ENCODE measurements around the gene ATG13.

The ATG13 gene

GRCh38 chr11:46599340-46600193, 17.8 kb upstream of the ATG13 start:
- H3K9me3 Mint-ChIP-seq = no peaks in the 10 kb centered on the region
- peaks cover under 1% of the 10 kb centered on the region for H3K4me1 Mint-ChIP-seq (ENCODE audit: low read depth)
- H3K4me3 Mint-ChIP-seq = no peak overlapping the region
- peaks cover 5% of the 10 kb centered on the region for H3K36me3 Mint-ChIP-seq (ENCODE audit: low read depth)
- no peaks in the 10 kb centered on the region for H3K27me3 Mint-ChIP-seq
- no peak overlapping the region for H3K27ac Mint-ChIP-seq

- H3K36me3 Mint-ChIP-seq (ENCODE audit: low read depth) = peaks cover 5% of the 10 kb centered on the region
- H3K27ac Mint-ChIP-seq = no peak overlapping the region
- H3K27me3 Mint-ChIP-seq = no peaks in the 10 kb centered on the region
- no peak overlapping the region for H3K4me3 Mint-ChIP-seq
- no peaks in the 10 kb centered on the region for H3K9me3 Mint-ChIP-seq
- no peaks in the 10 kb centered on the region for H3K4me1 Mint-ChIP-seq (ENCODE audit: low read depth)
Observed at GRCh38 chr11:46600194-46600960, 17.0 kb upstream of the ATG13 start.

- no peaks in the 10 kb centered on the region for H3K27me3 Mint-ChIP-seq
- peaks cover 5% of the 10 kb centered on the region for H3K36me3 Mint-ChIP-seq (ENCODE audit: low read depth)
- no peak overlapping the region for H3K4me3 Mint-ChIP-seq
- no peak overlapping the region for H3K27ac Mint-ChIP-seq
- H3K4me1 Mint-ChIP-seq (ENCODE audit: low read depth) = no peaks in the 10 kb centered on the region
- H3K9me3 Mint-ChIP-seq = no peaks in the 10 kb centered on the region
Observed at GRCh38 chr11:46601129-46601528, 16.2 kb upstream of the ATG13 start.

- Mint-ChIP-seq H3K27me3 (no peaks in the 10 kb centered on the region), H3K9me3 (no peaks in the 10 kb centered on the region), H3K36me3 (ENCODE audit: low read depth) (peaks cover 5% of the 10 kb centered on the region), H3K4me3 (no peak overlapping the region), H3K27ac (no peak overlapping the region), H3K4me1 (ENCODE audit: low read depth) (no peaks in the 10 kb centered on the region)
Observed at GRCh38 chr11:46603704-46604308, 13.5 kb upstream of the ATG13 start.

- H3K4me1 Mint-ChIP-seq (ENCODE audit: low read depth) = no peaks in the 10 kb centered on the region
- H3K9me3 Mint-ChIP-seq = no peaks in the 10 kb centered on the region
- no peaks in the 10 kb centered on the region for H3K27me3 Mint-ChIP-seq
- H3K27ac Mint-ChIP-seq = no peak overlapping the region
- peaks cover 5% of the 10 kb centered on the region for H3K36me3 Mint-ChIP-seq (ENCODE audit: low read depth)
- no peak overlapping the region for H3K4me3 Mint-ChIP-seq
Observed at GRCh38 chr11:46604796-46605195, 12.6 kb upstream of the ATG13 start.

- peaks cover 5% of the 10 kb centered on the region for H3K36me3 Mint-ChIP-seq (ENCODE audit: low read depth)
- H3K4me1 Mint-ChIP-seq (ENCODE audit: low read depth) = no peaks in the 10 kb centered on the region
- no peak overlapping the region for H3K4me3 Mint-ChIP-seq
- H3K27me3 Mint-ChIP-seq = no peaks in the 10 kb centered on the region
- H3K27ac Mint-ChIP-seq = no peak overlapping the region
- H3K9me3 Mint-ChIP-seq = no peaks in the 10 kb centered on the region
Observed at GRCh38 chr11:46607516-46607915, 9.8 kb upstream of the ATG13 start.

GRCh38 chr11:46609386-46609785, 8.0 kb upstream of the ATG13 start:
- no peak overlapping the region for H3K4me3 Mint-ChIP-seq
- no peaks in the 10 kb centered on the region for H3K4me1 Mint-ChIP-seq (ENCODE audit: low read depth)
- H3K27ac Mint-ChIP-seq = no peak overlapping the region
- H3K9me3 Mint-ChIP-seq = no peaks in the 10 kb centered on the region
- no peaks in the 10 kb centered on the region for H3K27me3 Mint-ChIP-seq
- H3K36me3 Mint-ChIP-seq (ENCODE audit: low read depth) = no peaks in the 10 kb centered on the region

- Mint-ChIP-seq H3K27me3 (no peaks in the 10 kb centered on the region), H3K27ac (no peak overlapping the region), H3K4me1 (ENCODE audit: low read depth) (peaks cover 13% of the 10 kb centered on the region), H3K9me3 (no peaks in the 10 kb centered on the region), H3K36me3 (ENCODE audit: low read depth) (no peaks in the 10 kb centered on the region), H3K4me3 (no peak overlapping the region)
Observed at GRCh38 chr11:46611526-46612304, 5.6 kb upstream of the ATG13 start.

- no peaks in the 10 kb centered on the region for H3K9me3 Mint-ChIP-seq
- H3K27me3 Mint-ChIP-seq = no peaks in the 10 kb centered on the region
- H3K27ac Mint-ChIP-seq = no peak overlapping the region
- no peak overlapping the region for H3K4me3 Mint-ChIP-seq
- H3K36me3 Mint-ChIP-seq (ENCODE audit: low read depth) = no peaks in the 10 kb centered on the region
- peaks cover 13% of the 10 kb centered on the region for H3K4me1 Mint-ChIP-seq (ENCODE audit: low read depth)
Observed at GRCh38 chr11:46612326-46612725, 5.0 kb upstream of the ATG13 start.

- Mint-ChIP-seq H3K36me3 (ENCODE audit: low read depth) (peaks cover 8% of the 10 kb centered on the region), H3K9me3 (no peaks in the 10 kb centered on the region), H3K27ac (no peak overlapping the region), H3K4me1 (ENCODE audit: low read depth) (peaks cover 32% of the 10 kb centered on the region), H3K4me3 (peak overlapping the region; percentile 96), H3K27me3 (no peaks in the 10 kb centered on the region)
Observed at GRCh38 chr11:46615756-46616155, 1.6 kb upstream of the ATG13 start.

- Mint-ChIP-seq H3K27me3 (no peaks in the 10 kb centered on the region), H3K27ac (peak overlapping the region; percentile 100), H3K36me3 (ENCODE audit: low read depth) (peaks cover 11% of the 10 kb centered on the region), H3K4me1 (ENCODE audit: low read depth) (peaks cover 38% of the 10 kb centered on the region), H3K9me3 (no peaks in the 10 kb centered on the region), H3K4me3 (peak overlapping the region; percentile 96)
Observed at GRCh38 chr11:46616551-46617133, 711 bp upstream of the ATG13 start.

- peaks cover 21% of the 10 kb centered on the region for H3K36me3 Mint-ChIP-seq (ENCODE audit: low read depth)
- no peaks in the 10 kb centered on the region for H3K27me3 Mint-ChIP-seq
- H3K9me3 Mint-ChIP-seq = no peaks in the 10 kb centered on the region
- H3K27ac Mint-ChIP-seq = peak overlapping the region; percentile 100
- H3K4me1 Mint-ChIP-seq (ENCODE audit: low read depth) = peaks cover 40% of the 10 kb centered on the region
- peak overlapping the region; percentile 96 for H3K4me3 Mint-ChIP-seq
Observed at GRCh38 chr11:46617972-46618314, 590 bp downstream of the ATG13 start.

GRCh38 chr11:46618837-46619236, 1.5 kb downstream of the ATG13 start:
- Mint-ChIP-seq H3K36me3 (ENCODE audit: low read depth) (peaks cover 21% of the 10 kb centered on the region), H3K9me3 (no peaks in the 10 kb centered on the region), H3K4me1 (ENCODE audit: low read depth) (peaks cover 40% of the 10 kb centered on the region), H3K27ac (peak overlapping the region; percentile 53), H3K27me3 (no peaks in the 10 kb centered on the region), H3K4me3 (peak overlapping the region; percentile 96)

- Mint-ChIP-seq H3K9me3 (no peaks in the 10 kb centered on the region), H3K27ac (no peak overlapping the region), H3K4me3 (no peak overlapping the region), H3K27me3 (no peaks in the 10 kb centered on the region), H3K36me3 (ENCODE audit: low read depth) (peaks cover 48% of the 10 kb centered on the region), H3K4me1 (ENCODE audit: low read depth) (peaks cover 17% of the 10 kb centered on the region)
Observed at GRCh38 chr11:46625406-46625805, 8.1 kb downstream of the ATG13 start.

All from stimulated activated naive CD8-positive, alpha-beta T cell treated with anti-CD3 and anti-CD28 coated beads, Interleukin-15, Interleukin-2, amounts not matched to agents 100 ng/mL and 50 ng/mL, for 24 hours (primary cell).